Fibroblast of lung (primary cell): ENCODE data around the gene NR3C1.

Experiments
- CTCF ChIP-seq, 2 donors: IDR thresholded peaks in 1 of 2; conservative IDR thresholded peaks in 1 of 2; 1 replicate in 1 of 2; 2 replicates in 1 of 2; pipeline ENCODE4 v1.5.1; 2011 to 2012; ENCODE audit warnings: low read length in 2 of 2, control low read depth in 1 of 2, inconsistent platforms in 1 of 2, low read depth in 1 of 2, mild to moderate bottlenecking in 1 of 2
- EZH2 ChIP-seq: IDR thresholded peaks from 2 replicates; pipeline ENCODE4 v1.5.1; 2012; ENCODE audit warnings: low read length, control low read depth, mild to moderate bottlenecking; ENCODE audit errors: missing control alignments

- no peak for TF ChIP-seq CTCF (conservative IDR thresholded peaks at IDR 0.05 in 1 of 2, IDR thresholded peaks at IDR 0.05 in 1 of 2; ENCODE audit: low read depth in 1 of 2, low read length in 2 of 2)
- no peak for TF ChIP-seq EZH2
Observed at GRCh38 chr5:143390941-143391340, 12.5 kb downstream of the NR3C1 start.
